ENCODE data around the gene DTNBP1. TPM values are rescaled to one million over a fixed set of nuclear protein-coding genes. Genes with fewer than 3 reads are reported as not detected.
A peak's percentile ranks its signal among the peaks of the same experiment; 100 is the strongest.

DTNBP1 gene
- total RNA-seq, 1 donor from 2014 or later, result 19.2 TPM

DNA sequence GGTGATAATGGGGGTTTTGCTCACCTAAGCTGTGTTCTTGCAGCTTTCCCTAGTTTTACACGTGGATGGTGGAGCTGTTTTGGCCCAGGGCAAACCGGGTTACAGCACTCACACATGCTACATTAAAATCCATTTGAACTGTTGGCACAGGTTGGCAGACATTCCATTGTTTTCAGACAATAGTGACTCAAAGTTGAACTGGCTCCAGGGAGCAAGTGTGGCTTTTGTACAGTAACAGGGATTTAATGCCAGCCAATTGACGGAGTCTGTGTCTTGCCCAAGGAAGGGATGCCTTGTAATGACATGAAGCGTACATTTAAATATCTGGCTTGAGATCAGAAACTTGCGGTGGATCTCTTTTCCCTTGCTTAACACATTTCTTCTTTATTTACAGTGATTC lies 183.1 kb downstream of the DTNBP1 start:
- intact Hi-C loops (cut with micrococcal nuclease), result loop anchor here (10.0 kb wide), 1 partner anchor 245 kb away; no protein-coding TSS in a partner anchor
- Histone ChIP-seq H3K36me3 (no peaks in the 10 kb centered on the region), H3K27ac (replicated peaks) (peak overlapping the region; percentile 11), H3K4me3 (no peak overlapping the region), H3K9me3 (replicated peaks) (no peaks in the 10 kb centered on the region), H3K27me3 (ENCODE audit: low read depth) (no peaks in the 10 kb centered on the region), H3K4me1 (peaks cover 80% of the 10 kb centered on the region)
- DNase-seq, result no peak
- TF ChIP-seq, protein P1, sequence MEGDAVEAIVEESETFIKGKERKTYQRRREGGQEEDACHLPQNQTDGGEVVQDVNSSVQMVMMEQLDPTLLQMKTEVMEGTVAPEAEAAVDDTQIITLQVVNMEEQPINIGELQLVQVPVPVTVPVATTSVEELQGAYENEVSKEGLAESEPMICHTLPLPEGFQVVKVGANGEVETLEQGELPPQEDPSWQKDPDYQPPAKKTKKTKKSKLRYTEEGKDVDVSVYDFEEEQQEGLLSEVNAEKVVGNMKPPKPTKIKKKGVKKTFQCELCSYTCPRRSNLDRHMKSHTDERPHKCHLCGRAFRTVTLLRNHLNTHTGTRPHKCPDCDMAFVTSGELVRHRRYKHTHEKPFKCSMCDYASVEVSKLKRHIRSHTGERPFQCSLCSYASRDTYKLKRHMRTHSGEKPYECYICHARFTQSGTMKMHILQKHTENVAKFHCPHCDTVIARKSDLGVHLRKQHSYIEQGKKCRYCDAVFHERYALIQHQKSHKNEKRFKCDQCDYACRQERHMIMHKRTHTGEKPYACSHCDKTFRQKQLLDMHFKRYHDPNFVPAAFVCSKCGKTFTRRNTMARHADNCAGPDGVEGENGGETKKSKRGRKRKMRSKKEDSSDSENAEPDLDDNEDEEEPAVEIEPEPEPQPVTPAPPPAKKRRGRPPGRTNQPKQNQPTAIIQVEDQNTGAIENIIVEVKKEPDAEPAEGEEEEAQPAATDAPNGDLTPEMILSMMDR (IDR thresholded peaks at IDR 0.05; ENCODE audit: borderline replicate concordance), result no peak

DNA sequence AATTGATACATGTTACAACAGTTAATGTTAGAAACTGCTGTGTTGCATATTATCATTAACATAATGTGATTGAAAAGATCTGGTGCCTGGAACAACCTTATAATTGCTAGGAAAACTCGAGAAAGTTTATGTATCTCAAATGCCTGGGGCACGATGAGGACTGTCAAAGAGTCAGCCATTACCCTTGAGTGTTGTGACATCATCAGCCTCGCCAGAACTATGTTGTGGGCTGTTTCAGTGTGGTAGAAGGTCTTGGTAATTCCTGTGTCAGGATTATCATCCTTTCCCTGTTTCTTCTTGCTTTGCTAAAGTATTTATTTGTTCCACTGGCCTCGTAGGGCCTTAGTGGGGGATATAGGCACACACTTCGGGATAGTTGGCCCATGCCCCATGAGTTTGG lies 185.1 kb downstream of the DTNBP1 start:
- Histone ChIP-seq H3K27ac (replicated peaks) (peak overlapping the region; percentile 80), H3K4me1 (peaks cover 84% of the 10 kb centered on the region), H3K9me3 (replicated peaks) (no peaks in the 10 kb centered on the region), H3K27me3 (ENCODE audit: low read depth) (no peaks in the 10 kb centered on the region), H3K36me3 (no peaks in the 10 kb centered on the region), H3K4me3 (no peak overlapping the region)
- no peak for DNase-seq
- intact Hi-C loops (cut with micrococcal nuclease), result no loop called here
- TF ChIP-seq, protein P1 (IDR thresholded peaks at IDR 0.05; ENCODE audit: borderline replicate concordance), result no peak

DNA sequence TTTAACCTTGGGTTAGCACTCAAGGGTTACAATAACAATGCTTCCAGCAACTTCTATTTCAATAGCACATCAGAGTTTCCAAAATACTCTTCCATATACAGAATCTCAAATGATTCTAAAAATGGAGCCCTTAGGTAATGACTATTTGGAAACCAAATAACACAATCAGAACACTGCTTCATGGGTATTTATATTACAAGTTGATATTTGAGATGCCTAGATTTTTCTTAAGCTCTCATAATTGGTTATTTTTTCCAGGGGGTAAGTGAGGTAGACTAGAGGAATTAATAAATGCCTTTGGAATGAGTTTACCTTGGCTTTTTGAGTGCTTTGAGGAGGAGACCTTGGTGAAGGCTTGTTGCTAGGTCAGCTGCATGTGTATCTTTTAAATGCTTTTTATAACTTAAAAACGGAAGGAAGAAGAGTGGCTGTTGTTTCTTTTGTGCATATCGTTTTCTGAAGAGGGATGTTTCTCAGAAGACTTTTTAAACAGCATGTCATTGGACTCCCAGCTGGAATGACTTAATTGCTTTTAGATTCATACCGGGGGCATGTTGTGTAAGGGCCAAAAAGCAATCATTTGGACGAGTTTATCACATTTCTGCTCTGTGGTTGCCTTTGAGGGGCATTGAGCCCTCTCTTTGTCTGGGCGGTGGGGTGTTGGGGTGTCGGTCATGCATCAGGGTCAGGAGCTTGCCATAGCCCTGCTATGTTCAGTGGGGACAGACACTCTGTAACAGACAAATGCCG lies 186.0 kb downstream of the DTNBP1 start:
- Histone ChIP-seq H3K4me1 (peaks cover 88% of the 10 kb centered on the region), H3K36me3 (no peaks in the 10 kb centered on the region), H3K4me3 (no peak overlapping the region), H3K27me3 (ENCODE audit: low read depth) (no peaks in the 10 kb centered on the region), H3K9me3 (replicated peaks) (no peaks in the 10 kb centered on the region), H3K27ac (replicated peaks) (peak overlapping the region; percentile 80)
- DNase-seq, result no peak
- TF ChIP-seq, protein P1 (IDR thresholded peaks at IDR 0.05; ENCODE audit: borderline replicate concordance), result no peak
- intact Hi-C loops (cut with micrococcal nuclease), result no loop called here

DNA sequence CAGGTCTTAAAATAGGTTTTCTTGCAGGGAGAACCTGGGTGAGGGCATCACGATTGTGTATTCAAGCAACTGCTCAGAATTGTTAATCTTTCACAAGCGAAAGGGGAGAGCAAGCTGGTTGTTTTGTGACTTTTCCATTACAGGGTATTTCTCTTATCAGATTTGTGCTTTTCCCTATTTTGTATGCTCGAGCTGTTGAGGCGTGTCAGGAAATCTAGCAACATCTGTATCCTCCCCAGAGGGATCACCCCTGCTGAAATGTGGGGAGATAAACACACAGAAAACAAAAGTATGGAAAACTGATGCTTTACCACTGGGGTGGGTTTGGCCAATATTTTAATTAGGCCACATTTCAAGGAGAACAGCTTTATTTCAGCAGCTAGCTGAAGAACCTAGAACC lies 187.0 kb downstream of the DTNBP1 start:
- no peak overlapping the region for H3K4me3 ChIP-seq
- TF ChIP-seq, protein P1 (IDR thresholded peaks at IDR 0.05; ENCODE audit: borderline replicate concordance), result no peak
- H3K27ac ChIP-seq (replicated peaks), result peak overlapping the region; percentile 80
- no peaks in the 10 kb centered on the region for H3K9me3 ChIP-seq (replicated peaks)
- intact Hi-C loops (cut with micrococcal nuclease), result no loop called here
- H3K36me3 ChIP-seq, result no peaks in the 10 kb centered on the region
- H3K27me3 ChIP-seq (ENCODE audit: low read depth), result no peaks in the 10 kb centered on the region
- H3K4me1 ChIP-seq, result peaks cover 81% of the 10 kb centered on the region
- no peak for DNase-seq

DNA sequence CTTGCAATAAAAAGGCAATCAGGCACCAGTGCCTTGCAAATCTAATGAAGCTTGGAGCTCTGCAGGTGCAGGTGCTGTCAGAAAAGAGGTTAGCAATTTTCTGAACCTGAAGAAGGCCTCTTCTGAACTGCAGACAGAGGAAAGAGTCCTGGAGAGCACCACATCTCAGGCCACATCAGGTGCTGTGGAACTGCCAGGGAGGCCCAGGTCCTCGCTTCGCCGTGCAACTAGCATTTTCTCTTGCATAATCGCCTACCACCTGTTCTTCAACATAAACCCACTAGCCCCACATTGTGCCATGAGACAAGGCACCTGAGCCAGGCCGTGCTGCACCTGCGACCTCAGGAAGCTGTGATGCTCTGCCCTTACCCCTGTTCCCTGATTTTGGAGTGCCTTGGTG lies 187.6 kb downstream of the DTNBP1 start:
- peaks cover 5% of the 10 kb centered on the region for H3K36me3 ChIP-seq
- intact Hi-C loops (cut with micrococcal nuclease), result no loop called here
- H3K27ac ChIP-seq (replicated peaks), result peak overlapping the region; percentile 80
- no peak overlapping the region for H3K4me3 ChIP-seq
- H3K9me3 ChIP-seq (replicated peaks), result no peaks in the 10 kb centered on the region
- H3K4me1 ChIP-seq, result peaks cover 81% of the 10 kb centered on the region
- no peak for DNase-seq
- no peaks in the 10 kb centered on the region for H3K27me3 ChIP-seq (ENCODE audit: low read depth)
- TF ChIP-seq, protein P1 (IDR thresholded peaks at IDR 0.05; ENCODE audit: borderline replicate concordance), result no peak

Data from left ventricle myocardium inferior (tissue), 1 donor.